ENCODE measurements around the gene JMJD8.

Gene JMJD8

GRCh38 chr16:684961-685696, 995 bp upstream of the JMJD8 start (continued):
- TF ChIP-seq SP7 (tag by site-specific recombination; IDR thresholded peaks at IDR 0.05) (no peak), ZNF132 (tag by site-specific recombination; IDR thresholded peaks at IDR 0.05; ENCODE audit: borderline replicate concordance) (no peak), PBX3 (CRISPR knock-in tag; IDR thresholded peaks at IDR 0.05) (0 out of 2 replicates have a peak, but pooled peaks have one; percentile 58), KLF16 (tag by site-specific recombination; IDR thresholded peaks at IDR 0.05) (no peak), ZNF157 (tag by site-specific recombination; IDR thresholded peaks at IDR 0.05) (no peak), KLF7 (tag by site-specific recombination; IDR thresholded peaks at IDR 0.05; ENCODE audit: borderline replicate concordance) (no peak), REPIN1 (tag by site-specific recombination; IDR thresholded peaks at IDR 0.05; ENCODE audit: low read depth) (no peak), ZNF280C (tag by site-specific recombination; IDR thresholded peaks at IDR 0.05) (no peak), ZBTB8A (tag by site-specific recombination; IDR thresholded peaks at IDR 0.05) (no peak), KLF9 (tag by site-specific recombination; IDR thresholded peaks at IDR 0.05; ENCODE audit: low read depth) (peak; percentile 40), GLIS1 (tag by site-specific recombination; IDR thresholded peaks at IDR 0.05) (no peak), ZNF837 (tag by site-specific recombination; IDR thresholded peaks at IDR 0.05) (0 out of 2 replicates have a peak, but pooled peaks have one; percentile 41), ZNF571 (tag by site-specific recombination; IDR thresholded peaks at IDR 0.05) (no peak), ZNF350 (tag by site-specific recombination; IDR thresholded peaks at IDR 0.05) (no peak), ZBTB26 (tag by site-specific recombination; optimal IDR thresholded peaks at IDR 0.05) (no peak), ZNF530 (tag by site-specific recombination; IDR thresholded peaks at IDR 0.05; ENCODE audit: low read depth) (no peak), SCRT2 (tag by site-specific recombination; IDR thresholded peaks at IDR 0.05) (peak; percentile 93), YY2 (tag by site-specific recombination; IDR thresholded peaks at IDR 0.05) (no peak), KLF8 (tag by site-specific recombination; IDR thresholded peaks at IDR 0.05) (no peak), ZFP69B (tag by site-specific recombination; IDR thresholded peaks at IDR 0.05) (no peak)

- H3K4me3 ChIP-seq (ENCODE audit: low read depth, low read length) = peak overlapping the region; percentile 68
- peak overlapping the region; percentile 97 for H3K27ac ChIP-seq (ENCODE audit: extremely low read depth, low read depth, low read length)
- peaks cover 3 to 63% of the 10 kb centered on the region in 2 experiments; a peak in 1 of 3 replicates for H3K36me3 ChIP-seq (ENCODE audit: control insufficient read depth in 2 of 2, insufficient read depth in 1 of 2, low read length in 2 of 2)
- ChIA-PET POLR2A (interaction anchor here (0.6 to 5.4 kb wide), 10 partner anchors 8 to 448 kb away, joined by 3 to 57 read pairs (median 4); partner anchors contain the start of genes CCDC78, FAM234A, HAGHL and METTL26), CTCF (interaction anchor here (0.8 kb wide), 1 partner anchor 102 kb away, joined by 3 read pairs; no protein-coding TSS in a partner anchor)
- H3K4me1 ChIP-seq (ENCODE audit: control insufficient read depth, insufficient read depth, low read length) = peaks cover 14% of the 10 kb centered on the region; the same call in 1 of the 2 replicates
- no peaks in the 10 kb centered on the region for H3K9me3 ChIP-seq (ENCODE audit: control insufficient read depth, insufficient read depth, low read depth, low read length)
- no peak for TF ChIP-seq ZNF302 (tag by site-specific recombination; IDR thresholded peaks at IDR 0.05; ENCODE audit: low read depth)
- TF ChIP-seq ZNF544 (tag by site-specific recombination; IDR thresholded peaks at IDR 0.05) = no peak
- no peak for TF ChIP-seq ZBTB21 (tag by site-specific recombination; IDR thresholded peaks at IDR 0.05)
- peak; percentile 82 for TF ChIP-seq ZNF10 (tag by site-specific recombination; IDR thresholded peaks at IDR 0.05)
- no peak; the same call in 1 of the 2 replicates for TF ChIP-seq ZNF561 (tag by site-specific recombination; IDR thresholded peaks at IDR 0.05; ENCODE audit: borderline replicate concordance)
- TF ChIP-seq ZNF830 (tag by site-specific recombination; IDR thresholded peaks at IDR 0.05; ENCODE audit: low read depth) = no peak
- TF ChIP-seq ZNF394 (tag by site-specific recombination; IDR thresholded peaks at IDR 0.05; ENCODE audit: borderline replicate concordance) = peak; percentile 40; the same call in 1 of the 2 replicates
- peak; percentile 74 for TF ChIP-seq SCRT2 (tag by site-specific recombination; IDR thresholded peaks at IDR 0.05)
- TF ChIP-seq ZNF274 (IDR thresholded peaks at IDR 0.05; ENCODE audit: low read length) = no peak
- no peak for TF ChIP-seq ZNF274 (tag by site-specific recombination; IDR thresholded peaks at IDR 0.05; ENCODE audit: borderline replicate concordance)
- TF ChIP-seq ZNF76 (tag by site-specific recombination; IDR thresholded peaks at IDR 0.05; ENCODE audit: borderline replicate concordance, low read depth) = no peak
Measured at GRCh38 chr16:683396-684070, 601 bp downstream of the JMJD8 start.

Measured in HEK293 (cell line).